Right lobe of liver (tissue), 4 donors: Measurements from ENCODE around the gene SCRN1.

Experiments used
- POLR2A ChIP-seq: fragments of 450-650 bp; IDR thresholded peaks from one replicate; pipeline ENCODE4 v1.6.1; 2017; ENCODE audit warnings: antibody characterized with exemption, mild to moderate bottlenecking
- TF ChIP-seq, protein P1 (sequence below), 4 donors: fragments of 200-600 bp in 3 of 4; fragments of 450-650 bp in 1 of 4; IDR thresholded peaks; one replicate each; pipeline versions ENCODE4 v1.5.1 to v1.8.0; 2016 to 2022; ENCODE audit warnings: antibody characterized with exemption in 4 of 4, mild to moderate bottlenecking in 2 of 4
- donor health status: DM: no; HTN: no; CAD: no.
- donor health status: DM: no; HTN: no; CAD: no.
- donor health status: DM: no; HTN: yes; CAD: no.

GRCh38 chr7:29906200-29907022 lies 83.2 kb downstream of the SCRN1 start:
- TF ChIP-seq, protein P1, sequence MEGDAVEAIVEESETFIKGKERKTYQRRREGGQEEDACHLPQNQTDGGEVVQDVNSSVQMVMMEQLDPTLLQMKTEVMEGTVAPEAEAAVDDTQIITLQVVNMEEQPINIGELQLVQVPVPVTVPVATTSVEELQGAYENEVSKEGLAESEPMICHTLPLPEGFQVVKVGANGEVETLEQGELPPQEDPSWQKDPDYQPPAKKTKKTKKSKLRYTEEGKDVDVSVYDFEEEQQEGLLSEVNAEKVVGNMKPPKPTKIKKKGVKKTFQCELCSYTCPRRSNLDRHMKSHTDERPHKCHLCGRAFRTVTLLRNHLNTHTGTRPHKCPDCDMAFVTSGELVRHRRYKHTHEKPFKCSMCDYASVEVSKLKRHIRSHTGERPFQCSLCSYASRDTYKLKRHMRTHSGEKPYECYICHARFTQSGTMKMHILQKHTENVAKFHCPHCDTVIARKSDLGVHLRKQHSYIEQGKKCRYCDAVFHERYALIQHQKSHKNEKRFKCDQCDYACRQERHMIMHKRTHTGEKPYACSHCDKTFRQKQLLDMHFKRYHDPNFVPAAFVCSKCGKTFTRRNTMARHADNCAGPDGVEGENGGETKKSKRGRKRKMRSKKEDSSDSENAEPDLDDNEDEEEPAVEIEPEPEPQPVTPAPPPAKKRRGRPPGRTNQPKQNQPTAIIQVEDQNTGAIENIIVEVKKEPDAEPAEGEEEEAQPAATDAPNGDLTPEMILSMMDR (IDR thresholded peaks at IDR 0.05), result no peak
- TF ChIP-seq POLR2A, result no peak
